Medulla oblongata (tissue), 1 donor: ENCODE measurements around the gene MITF.
"Not testable (repeated sequence)": the region's sequence is repeated elsewhere in the genome, so short reads cannot be mapped to it uniquely, and the experiment has no call there.

ENCODE experiments used
- DNase-seq: peaks from one replicate; pipeline ENCODE4 v3.0.0-alpha.2; 2015; ENCODE audit errors: extremely low spot score

MITF gene

DNA sequence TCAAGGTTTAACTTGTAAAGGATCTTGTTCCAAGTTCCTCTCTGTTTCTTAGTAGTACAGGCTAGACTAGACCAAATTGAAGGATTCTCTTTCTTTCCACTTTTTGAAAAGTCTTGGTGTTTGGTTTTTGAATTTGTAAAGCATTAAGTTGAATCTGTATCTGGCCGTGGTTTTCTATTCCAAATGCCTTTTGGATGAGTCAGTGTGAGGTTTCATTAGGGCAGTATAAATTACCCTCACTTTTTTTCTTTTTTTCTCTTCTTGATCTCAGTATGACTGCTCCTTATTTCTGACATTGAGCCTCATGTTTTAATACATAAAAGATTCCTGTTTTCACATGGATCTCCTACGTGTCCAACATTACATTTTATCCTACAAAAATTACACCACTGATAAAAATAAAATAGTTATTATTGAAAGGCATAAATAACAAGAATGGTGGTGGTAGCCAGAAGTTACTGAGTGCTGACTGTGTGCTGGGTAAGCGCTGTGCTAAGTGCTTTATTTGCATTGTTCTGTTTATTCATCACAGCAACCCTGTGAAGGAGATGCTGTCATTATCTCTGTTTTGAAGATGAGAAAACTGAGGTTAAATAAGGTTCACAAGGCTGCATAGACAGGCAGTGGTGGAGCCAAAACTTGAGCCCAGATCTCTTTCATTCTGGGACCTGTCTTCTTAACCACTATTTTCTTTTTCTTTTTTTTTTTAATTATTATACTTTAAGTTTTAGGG lies 48.3 kb downstream of the MITF start:
- no peak for DNase-seq

- peak; percentile 54 for DNase-seq
These were observed 51.8 kb downstream of the MITF start for GRCh38 chr3:69791106-69791505.

DNA sequence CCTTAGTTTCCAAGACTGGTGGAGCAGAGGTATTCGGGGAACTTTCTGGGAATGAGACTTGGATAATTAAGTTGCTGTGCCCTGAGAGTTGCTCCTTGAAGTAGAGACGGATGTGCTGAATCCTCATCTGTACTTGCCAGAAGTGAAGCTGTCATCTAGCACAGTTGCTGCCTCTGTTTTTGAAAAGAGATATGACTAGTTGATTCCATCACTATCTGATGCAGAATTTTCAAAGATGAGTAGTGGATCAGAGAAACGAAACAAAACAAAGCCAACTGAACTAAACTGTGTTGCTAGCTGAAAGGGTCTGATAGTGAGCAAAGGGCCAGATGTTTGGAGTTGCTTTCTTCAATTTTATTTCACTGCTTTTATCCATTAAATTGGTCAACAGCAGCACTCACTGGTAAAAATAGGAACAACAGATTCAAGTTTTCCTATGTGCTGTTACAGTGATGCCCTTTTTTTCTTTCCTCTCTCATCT lies 52.7 kb downstream of the MITF start:
- DNase-seq: peak; percentile 86

DNA sequence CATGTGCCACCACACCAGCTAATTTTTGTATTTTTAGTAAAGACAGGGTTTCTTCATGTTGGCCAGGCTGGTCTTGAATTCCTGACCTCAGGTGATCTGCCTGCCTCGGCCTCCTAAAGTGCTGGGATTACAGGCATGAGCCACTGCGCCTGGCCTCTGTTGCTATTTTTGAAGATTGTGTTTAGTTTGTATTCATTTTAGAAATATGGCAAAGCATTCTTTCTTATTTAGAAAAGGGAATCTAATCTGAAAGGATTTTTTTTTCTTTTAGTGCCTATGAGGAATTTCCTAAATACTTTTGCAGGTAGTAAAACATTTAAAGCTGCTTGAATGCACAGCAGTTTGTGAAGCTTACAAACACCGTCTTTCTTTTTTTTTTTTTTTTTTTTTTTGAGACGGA lies 56.9 kb downstream of the MITF start:
- not testable (repeated sequence) for DNase-seq

GRCh38 chr3:69803681-69804270 lies 64.5 kb downstream of the MITF start:
- no peak for DNase-seq

DNA sequence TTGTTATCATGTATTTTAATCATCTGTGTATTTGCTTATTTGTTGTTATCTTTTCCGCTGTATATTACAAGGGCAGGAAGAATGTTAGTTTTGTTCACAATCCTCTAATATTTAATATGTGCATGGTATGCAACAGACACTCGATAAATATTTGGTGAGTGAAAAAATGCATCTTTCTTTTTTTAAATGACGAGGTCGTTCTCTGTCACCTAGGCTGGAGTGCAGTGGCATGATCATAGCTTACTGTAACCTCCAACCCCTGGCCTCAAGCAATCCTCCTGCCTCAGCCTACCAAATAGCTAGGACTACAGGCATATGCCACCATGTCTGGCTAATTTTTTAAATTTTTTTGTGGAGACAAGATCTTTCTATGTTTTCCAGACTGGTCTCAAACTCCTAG lies 66.2 kb downstream of the MITF start:
- no peak for DNase-seq

DNA sequence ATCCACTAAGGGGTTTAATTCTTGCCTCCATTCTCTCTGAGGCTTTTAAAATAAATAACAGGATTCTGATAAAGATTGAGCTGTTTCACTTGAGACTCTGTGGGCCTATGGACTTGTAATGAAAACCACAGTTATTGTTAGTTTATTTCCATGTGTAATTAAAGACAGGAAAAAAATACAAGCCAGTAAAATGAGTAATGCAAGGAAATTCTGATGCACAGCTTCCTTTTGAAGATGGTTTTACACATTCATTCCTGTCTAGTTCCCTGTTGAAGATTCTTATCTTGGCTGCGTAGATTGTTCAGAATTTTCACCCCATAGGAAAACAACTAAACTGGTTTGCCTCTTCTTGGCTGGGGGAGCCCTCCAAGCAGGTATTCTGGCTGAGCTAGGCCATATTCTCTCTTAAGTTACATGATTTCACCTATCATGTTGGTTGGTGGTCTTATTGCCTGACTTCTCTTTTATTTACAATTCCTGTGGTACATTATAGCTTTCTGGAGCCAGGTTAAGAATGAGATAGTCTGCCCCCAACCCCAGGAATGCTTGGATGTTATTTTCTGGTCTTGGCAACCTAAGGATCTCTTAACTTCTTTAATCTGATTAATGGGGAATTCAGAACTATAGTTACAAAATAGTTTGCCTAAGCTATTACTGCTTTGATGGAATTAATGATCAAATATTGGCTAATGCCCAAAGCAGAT lies 67.6 kb downstream of the MITF start:
- DNase-seq: no peak

DNA sequence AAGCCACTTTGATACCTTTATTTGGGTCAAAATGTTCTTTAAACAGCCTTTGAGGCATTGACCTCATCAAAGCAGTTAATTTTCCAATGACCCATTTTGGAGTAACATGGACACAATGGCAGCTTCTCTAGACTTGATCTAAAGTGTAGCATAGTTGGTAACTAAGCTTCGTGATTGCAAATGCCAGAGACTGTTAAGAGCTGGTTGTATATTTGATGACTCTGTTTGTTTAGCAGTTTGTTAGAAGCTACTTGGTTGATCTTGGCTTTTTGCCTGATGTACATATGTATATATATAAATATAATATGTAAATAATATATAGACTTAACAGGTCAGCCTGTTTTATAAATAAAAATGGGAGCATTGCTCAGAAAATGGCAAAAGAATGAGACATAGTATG lies 68.4 kb downstream of the MITF start:
- DNase-seq: no peak

- no peak for DNase-seq
These were observed 70.0 kb downstream of the MITF start for GRCh38 chr3:69809076-69809835.

GRCh38 chr3:69811452-69812401 lies 72.5 kb downstream of the MITF start:
- DNase-seq: peak; percentile 33

DNA sequence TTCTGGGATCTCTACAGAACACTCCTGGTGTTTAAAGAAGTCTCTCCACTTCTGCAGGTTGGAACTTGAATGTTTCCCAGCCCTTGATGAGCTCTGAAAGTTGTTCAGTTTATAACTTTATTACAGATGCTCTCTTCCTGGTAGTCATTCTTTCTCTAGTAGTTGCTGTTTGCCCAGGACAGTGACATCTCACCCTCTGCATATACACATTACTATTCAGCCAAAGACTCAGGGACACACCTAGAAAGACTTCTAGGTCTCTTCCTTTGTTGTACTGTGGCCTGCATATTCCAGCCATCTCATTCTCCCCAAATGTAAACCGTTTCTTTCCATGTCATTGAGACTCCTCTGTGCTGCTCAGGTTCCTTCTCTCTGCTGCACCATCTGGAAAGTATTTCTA lies 76.7 kb downstream of the MITF start:
- no peak for DNase-seq

GRCh38 chr3:69817988-69818387 lies 78.7 kb downstream of the MITF start:
- DNase-seq: no peak

DNA sequence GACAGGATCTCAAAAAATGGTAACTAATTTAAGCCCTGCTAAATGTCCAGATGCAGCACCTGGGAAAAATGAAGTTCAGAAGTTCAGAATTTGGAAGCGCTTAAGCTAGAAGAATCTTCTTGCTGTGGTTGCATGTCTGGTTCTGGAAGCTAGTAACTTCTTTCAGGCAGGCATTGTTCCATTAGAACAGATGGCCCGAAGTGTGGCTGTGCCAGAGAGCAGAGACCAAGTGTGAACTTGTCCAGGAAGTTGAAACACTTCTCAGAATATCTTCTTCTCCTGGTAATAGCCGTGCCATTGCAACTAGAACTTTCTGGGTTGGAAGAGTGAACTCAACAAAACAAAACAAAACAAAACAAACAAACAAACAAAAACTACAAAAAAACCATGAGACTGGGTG lies 80.0 kb downstream of the MITF start:
- peak; percentile 82 for DNase-seq

DNA sequence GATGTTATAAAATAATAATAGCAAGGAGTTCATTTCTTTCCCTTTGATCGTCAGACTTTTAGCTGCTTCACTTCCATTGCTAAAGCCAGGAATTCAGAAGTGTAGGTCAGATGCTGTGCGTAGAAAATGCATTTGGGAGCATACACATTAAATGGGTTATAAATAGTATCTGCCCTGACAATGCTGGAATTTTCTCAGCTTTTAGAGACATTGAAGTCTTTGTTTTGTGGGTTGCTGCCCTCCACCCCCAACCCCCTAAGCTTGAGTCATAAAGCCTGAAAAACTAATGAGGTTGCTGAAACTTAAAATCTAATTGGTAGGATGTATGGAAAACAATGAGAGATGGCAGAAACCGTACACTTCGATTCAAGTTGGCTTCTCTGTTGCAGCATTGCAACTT lies 81.9 kb downstream of the MITF start:
- DNase-seq: peak; percentile 83

- DNase-seq: no peak
These were observed 84.5 kb downstream of the MITF start for GRCh38 chr3:69823743-69824142.

DNA sequence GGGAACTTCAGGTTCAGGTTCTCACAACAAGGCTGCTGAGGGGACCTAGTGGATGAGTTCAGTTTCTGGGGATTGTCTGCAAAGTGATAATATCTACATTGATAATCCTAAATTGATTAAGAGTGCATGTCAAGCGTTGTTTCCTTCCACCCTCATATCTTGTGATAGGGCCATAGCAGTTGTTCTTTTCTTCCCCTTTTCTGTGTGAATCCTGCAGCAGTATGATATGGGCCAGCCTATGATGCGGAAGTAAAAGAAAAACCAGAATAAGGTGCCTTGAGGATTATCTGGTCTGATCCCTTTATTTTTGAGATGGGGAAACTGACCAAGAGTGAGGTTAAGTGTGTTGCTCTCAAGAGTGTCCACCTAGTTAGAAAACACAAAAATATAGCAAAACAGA lies 86.2 kb downstream of the MITF start:
- DNase-seq: no peak

- no peak for DNase-seq
These were observed 87.9 kb downstream of the MITF start for GRCh38 chr3:69827127-69827526.

DNA sequence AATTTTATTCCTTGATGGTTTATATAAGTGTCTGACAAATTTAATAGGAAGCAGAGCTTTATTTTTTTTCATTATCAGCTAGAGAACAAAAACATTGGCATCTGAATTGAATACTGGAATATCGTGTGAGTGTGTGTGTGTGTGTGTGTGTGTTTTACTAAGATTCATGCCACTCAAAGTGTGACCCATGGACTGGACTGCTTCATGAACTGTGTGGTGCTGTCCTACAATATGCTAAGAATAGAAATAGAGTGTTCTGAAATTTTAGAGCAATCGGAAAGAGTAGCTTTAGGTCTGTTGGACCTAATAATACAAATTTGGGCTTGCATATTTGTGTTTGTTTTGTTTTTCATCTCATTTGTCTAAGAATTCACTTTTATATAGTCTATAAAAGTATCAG lies 89.6 kb downstream of the MITF start:
- DNase-seq: no peak

DNA sequence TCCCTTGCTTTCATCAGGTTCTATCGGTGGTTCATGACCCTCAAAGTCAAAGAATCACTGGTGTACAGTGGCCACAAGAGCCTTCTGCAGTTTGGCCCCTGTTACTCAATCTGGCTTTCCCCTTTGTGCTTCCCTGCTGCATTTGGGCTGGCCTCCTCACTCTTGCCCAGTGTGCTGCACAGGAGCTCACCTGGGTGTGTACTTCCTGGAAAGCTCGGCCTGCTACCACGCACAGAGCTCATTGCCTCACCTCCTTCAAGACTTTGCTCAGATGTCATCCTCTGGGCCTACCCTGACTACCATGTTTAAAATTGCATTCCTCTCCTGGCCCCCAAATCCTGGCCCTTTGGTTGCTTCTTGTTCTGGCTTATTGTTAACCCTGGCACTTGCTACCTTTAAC lies 90.9 kb downstream of the MITF start:
- no peak for DNase-seq

GRCh38 chr3:69831737-69832136 lies 92.5 kb downstream of the MITF start:
- no peak for DNase-seq

- DNase-seq: no peak
These were observed 94.3 kb downstream of the MITF start for GRCh38 chr3:69833591-69833990.
